Left cardiac atrium (tissue), 4 donors: ENCODE measurements around the gene DRAM2. TPM values are rescaled to one million over a fixed set of nuclear protein-coding genes. Genes with fewer than 3 reads are reported as not detected.
"Not testable (repeated sequence)": the region's sequence is repeated elsewhere in the genome, so short reads cannot be mapped to it uniquely, and the experiment has no call there.

Source experiments
- ATAC-seq, 2 donors: fragments of 200-7000 bp; cut with Tn5 transposase; one replicate each; pipeline ENCODE4 v1.9.1; 2020; ENCODE audit warnings: mild to moderate bottlenecking in 2 of 2, moderate library complexity in 2 of 2
- DNase-seq: peaks from one replicate; pipeline ENCODE4 v3.0.0-alpha.2; 2020
- intact Hi-C, 2 donors: fragments of 100-400 bp; cut with DNase I; formaldehyde crosslinking; loops; one replicate each; pipeline versions ENCODE4 v1.14.1 to v1.15.1; 2022 to 2023
- total RNA-seq, 2 donors: library from RNA; stranded (reverse); fragmentation: NEBNext Ultra II Directional; extraction: Animal tissue kit (Norgen Biotek cat#: 25700); gene quantifications; one replicate each; pipeline ENCODE4 v1.2.1, GENCODE V29; 2021
- donor health status: DM: no; HTN: yes; CAD: no.
- donor health status: DM: no; HTN: yes; CAD: no; lungs with severe emphysema.
- donor health status: DM: yes; HTN: yes; CAD: no.
- donor health status: Dilated cardiomyopathy.

DRAM2 gene
- total RNA-seq, 2 donors from 2014 or later = 43.5 to 44.6 TPM

DNA sequence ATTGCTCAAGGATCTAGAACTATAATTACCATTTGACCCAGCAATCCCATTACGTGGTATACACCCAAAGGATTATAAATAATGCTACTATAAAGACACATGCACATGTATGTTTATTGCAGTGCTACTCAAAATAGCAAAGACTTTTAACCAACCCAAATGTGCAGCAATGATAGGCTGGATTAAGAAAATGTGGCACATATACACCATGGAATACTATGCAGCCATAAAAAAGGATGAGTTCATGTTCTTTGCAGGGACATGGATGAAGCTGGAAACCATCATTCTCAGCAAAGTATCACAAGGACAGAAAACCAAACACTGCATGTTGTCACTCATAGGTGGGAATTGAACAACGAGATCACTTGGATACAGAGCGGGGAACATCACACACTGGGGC is 44.5 kb downstream of the DRAM2 start:
- intact Hi-C loops, ATAC-seq, DNase-seq: not testable (repeated sequence)

DNA sequence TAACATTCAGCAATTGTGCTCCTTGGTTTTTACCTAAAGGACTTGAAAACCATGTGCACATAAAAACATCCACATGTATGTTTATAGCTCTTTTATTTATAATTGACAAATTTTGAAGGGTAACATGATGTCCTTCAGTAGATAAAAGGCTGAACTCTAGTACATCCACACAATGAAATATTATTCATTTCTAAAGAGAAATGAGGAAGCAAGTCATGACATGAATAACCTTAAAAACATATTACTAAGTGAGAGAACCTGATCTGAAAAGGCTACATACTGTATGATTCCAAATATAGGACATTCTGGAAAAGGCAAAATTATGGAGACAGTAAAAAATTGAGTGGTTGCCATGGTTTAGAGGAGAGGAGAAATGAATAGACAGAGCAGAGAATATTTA is 50.3 kb downstream of the DRAM2 start:
- ATAC-seq (no peak), DNase-seq (no peak)
- intact Hi-C loops = no loop called here

DNA sequence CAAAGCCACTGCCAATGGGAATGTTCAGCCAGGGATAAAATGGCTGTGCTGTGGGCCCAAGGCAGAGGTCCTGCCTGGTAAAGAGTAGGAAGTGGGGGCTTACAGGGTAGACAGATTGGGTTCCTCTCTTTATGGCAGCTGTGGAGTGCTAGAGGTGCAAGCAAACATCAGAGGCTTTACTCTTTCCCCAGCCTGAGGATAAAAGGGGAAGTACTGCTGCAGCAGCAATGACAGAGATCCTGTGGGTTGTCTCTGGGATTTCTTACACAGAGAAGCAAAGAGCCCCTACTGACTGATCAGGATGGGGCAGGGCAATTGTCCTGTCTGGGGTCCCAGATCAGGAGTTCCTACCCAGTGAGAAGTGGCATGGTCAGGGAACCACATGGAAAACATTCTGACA is 54.2 kb downstream of the DRAM2 start:
- DNase-seq (no peak), ATAC-seq (no peak)
- intact Hi-C loops = no loop called here

- no peak for ATAC-seq
- intact Hi-C loops = no loop called here
- no peak for DNase-seq
Measured at GRCh38 chr1:111084999-111085398, 54.9 kb downstream of the DRAM2 start.

DNA sequence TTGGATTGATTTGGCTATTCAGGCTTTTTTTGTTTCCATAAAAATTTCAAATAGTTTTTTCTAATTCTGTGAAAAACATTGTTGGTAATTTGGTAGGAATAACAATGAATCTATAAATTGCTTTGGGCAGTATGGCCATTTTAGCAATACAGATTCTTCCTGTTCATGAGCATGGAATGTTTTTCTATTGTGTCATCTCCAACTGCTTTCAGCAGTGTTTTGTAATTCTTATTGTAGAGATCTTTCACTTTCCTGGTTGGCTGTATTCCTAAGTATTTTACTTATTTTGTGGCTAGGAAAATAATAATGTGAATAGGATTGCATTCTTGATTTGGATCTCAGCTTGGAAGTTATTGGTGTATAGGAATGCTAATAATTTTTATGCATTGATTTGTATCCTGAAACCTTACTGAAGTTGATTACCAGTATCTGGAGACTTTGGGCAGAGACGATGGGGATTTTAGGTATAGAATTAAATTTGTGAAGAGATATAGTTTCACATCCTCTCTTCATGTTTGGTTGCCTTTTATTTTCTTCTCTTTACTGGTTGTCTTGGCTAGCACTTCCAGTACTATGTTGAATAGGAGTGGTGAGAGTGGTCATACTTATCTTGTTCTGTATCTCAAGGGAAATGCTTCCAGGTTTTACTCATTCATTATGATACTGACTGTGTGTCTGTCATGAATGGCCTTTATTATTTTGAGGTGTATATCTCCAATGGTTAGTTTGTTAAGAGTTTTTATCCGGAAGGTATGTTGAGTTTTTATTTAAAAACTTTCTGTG is 57.3 kb downstream of the DRAM2 start:
- DNase-seq (no peak), ATAC-seq (no peak)
- intact Hi-C loops = no loop called here

DNA sequence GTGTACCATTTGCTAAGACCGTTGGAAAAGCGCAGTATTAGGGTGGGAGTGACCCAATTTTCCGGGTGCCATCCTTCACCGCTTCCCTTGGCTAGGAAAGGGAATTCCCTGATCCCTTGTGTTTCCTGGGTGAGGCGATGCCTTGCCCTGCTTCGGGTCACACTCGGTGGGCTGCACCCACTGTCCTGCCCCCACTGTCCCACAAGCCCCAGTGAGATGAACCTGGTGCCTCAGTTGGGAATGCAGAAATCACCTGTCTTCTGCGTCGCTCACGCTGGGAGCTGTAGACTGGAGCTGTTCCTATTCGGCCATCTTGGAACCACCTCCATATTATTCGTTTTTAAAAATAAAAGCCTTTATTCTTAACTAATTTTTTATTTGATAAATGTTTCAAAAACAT is 60.6 kb downstream of the DRAM2 start:
- intact Hi-C loops, ATAC-seq, DNase-seq: not testable (repeated sequence)

GRCh38 chr1:111077312-111077711 is 62.6 kb downstream of the DRAM2 start:
- intact Hi-C loops, ATAC-seq, DNase-seq: not testable (repeated sequence)

Other genes with a start within 250 kb of the DRAM2 start
- gene LRIF1, start 176.2 kb downstream of the DRAM2 start, total RNA-seq = 10 to 100 TPM; 14.3 to 15.4 TPM
- 10 to 100 TPM; 15.8 to 17.6 TPM for gene CEPT1, start 130 bp upstream of the DRAM2 start, total RNA-seq
- 10 to 100 TPM in 1 of 2 donors, 1 to 10 TPM in 1; 8.6 to 10.6 TPM for gene DENND2D, start 60.6 kb upstream of the DRAM2 start, total RNA-seq
- gene CHI3L2, start 87.6 kb upstream of the DRAM2 start, total RNA-seq = 10 to 100 TPM; 11.7 to 36.8 TPM
- not detected for gene CHIA, start 150.8 kb upstream of the DRAM2 start, total RNA-seq